GM12872 (cell line): Measurements from ENCODE around the gene GDF3.

Experiments
- TF ChIP-seq, protein P1 (sequence below): IDR thresholded peaks from 3 replicates; pipeline ENCODE4 v1.5.1; 2011; ENCODE audit warnings: low read depth, mild to moderate bottlenecking, low read length, moderate library complexity; ENCODE audit not compliant: insufficient read depth

The GDF3 gene

DNA sequence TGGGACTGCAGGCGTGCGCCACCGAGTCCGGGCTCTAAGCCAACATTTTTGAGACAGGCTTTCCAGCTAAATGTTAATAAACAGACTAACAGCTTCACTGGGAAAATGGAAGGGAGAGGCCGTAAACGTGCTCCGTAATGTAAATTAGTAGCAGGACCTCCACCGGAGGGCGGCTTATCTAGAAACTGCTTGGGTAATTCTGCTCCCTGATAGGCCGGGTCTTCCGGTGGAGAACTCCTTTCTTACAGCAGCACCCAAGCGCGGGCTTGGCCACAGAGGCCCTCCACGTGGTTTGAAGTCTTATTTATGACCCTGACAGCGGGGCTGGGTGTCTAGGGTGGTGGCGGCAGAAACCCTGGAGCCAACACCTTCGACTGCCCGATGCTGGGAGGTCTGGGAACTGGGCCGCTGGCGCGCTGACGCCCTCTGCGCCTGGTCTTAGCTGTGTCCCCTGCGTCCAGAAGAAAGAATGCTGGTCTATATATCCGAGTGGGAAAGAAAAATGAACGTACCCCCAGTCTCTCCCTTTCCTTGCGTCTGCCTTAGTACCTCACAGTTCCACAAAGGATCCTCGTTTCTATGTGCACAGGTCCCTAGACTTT lies 17.4 kb upstream of the GDF3 start:
- TF ChIP-seq, protein P1, sequence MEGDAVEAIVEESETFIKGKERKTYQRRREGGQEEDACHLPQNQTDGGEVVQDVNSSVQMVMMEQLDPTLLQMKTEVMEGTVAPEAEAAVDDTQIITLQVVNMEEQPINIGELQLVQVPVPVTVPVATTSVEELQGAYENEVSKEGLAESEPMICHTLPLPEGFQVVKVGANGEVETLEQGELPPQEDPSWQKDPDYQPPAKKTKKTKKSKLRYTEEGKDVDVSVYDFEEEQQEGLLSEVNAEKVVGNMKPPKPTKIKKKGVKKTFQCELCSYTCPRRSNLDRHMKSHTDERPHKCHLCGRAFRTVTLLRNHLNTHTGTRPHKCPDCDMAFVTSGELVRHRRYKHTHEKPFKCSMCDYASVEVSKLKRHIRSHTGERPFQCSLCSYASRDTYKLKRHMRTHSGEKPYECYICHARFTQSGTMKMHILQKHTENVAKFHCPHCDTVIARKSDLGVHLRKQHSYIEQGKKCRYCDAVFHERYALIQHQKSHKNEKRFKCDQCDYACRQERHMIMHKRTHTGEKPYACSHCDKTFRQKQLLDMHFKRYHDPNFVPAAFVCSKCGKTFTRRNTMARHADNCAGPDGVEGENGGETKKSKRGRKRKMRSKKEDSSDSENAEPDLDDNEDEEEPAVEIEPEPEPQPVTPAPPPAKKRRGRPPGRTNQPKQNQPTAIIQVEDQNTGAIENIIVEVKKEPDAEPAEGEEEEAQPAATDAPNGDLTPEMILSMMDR = no peak

DNA sequence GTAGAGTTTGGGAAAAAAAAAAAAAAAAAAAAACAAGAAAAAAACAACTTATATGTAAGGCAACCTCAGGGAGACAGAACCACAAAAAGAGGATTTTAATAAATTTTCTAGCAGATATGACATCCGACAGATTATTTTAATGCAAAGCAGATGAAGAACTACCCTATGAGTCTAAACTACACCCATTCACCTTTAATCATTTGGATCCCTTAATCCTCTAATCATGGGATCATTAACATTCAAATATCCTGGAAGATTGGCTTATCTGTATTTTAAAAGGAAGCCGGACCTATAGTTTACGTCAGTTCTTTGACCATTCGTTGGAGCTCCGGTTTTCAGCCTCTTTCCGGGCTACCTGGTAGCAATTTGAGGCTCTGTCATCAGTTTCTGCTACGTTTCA lies 15.6 kb upstream of the GDF3 start, which contains the start of gene DPPA3:
Gene DPPA3 (plus strand): TSS at position 301 of the 400 bp plus-strand sequence. CDS start 138 bp downstream, outside the sequence.
- TF ChIP-seq, protein P1 = no peak

DNA sequence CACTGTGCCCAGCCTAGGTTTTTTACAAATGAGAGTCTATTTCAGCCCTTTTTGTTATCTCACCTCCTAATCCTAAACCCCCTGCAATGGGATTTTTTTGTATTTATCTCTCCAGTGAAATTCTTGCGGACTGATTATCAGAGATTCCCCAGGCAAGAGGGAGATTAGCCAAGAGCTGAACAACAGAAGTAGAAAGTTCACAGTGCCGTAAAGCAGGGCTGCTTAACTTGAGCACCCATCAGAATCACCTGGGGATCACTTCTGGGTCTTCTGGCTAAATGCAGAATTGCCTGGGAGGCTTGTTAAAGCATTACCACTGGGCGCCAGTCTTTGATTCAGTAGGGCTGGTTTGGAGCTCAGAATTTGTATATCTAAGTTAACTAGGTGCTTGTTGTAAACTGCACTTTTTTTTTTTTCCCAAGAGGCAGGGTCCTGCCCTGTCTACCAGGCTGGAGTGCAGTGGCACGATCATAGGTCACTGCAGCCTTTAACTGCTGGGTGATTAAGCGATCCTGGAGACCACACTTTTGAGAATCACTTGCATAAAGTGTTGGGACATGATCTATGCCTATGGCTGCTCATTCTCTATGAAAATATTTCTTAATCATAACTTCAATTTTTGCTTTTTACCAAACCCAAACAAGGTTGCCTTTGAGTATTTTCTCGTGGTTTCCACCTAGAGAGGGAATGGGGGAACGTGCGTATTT lies 14.5 kb upstream of the GDF3 start:
- TF ChIP-seq, protein P1 = no peak

DNA sequence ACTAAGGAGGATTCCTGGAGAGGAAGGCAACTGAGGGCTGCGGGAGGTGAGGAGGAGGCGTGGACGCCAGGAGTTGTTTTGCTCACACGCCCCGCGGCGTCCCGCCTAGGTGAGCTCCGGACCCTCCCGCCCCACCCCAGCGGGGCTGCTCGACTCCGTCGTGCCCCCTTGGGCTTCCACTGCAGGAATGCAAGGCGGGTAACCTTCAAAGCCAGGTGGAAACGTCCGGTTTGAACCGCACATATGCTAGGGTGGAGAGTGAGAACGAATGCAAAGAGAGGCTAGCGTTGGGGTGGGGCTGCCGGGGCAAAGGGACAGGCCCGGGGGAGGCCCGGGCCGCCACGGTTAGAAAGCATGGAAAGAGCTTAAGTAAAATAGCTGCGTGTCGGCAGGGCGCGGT lies 10.3 kb upstream of the GDF3 start:
- TF ChIP-seq, protein P1 = no peak

DNA sequence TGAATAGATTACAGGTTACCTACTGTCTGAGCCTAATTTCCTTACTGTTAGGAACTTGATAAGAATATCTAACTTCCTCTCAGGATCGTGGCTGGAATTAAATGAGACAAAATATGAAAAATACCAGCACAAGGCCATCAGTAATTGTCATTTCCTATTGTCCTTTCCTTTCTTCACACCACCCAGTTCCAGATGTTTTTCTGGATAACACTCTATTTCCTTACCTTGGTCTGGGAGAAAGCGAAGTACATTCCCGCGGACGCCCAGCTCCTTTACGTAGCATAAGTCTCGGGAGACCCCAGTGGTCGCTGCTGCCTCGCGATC lies 376 bp downstream of the GDF3 start:
- TF ChIP-seq, protein P1 = no peak

DNA sequence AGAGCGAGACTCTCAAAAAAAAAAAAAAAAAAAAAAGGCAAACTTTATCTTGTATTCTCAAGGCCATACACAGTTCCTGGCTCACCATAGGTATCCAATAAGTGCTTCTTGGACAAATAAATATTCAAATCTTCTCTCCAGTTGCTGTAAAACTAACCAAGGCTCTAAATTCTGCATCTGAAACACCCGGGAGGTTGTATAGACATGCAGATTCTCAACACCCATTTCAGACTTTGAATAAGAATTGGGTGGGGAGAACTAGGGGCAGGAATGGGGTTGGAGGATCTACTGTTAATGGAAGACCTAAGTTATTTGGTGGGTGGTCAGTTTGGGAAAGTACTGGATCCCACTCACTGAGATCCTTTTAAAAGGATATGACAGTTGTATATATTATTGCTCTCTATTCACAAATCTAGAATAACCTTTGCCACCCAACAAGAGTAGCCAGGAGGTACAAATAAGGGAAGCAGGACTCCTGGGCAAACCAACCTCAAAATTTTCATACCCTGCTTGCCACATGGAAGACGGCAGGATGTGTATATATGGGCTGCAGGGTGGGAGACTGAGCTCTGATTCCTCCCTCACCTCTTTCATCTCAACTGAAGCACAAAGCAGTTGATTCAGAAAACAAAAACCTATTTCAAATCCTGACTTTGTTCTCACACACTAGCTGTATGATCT lies 879 bp downstream of the GDF3 start:
- TF ChIP-seq, protein P1 = no peak

DNA sequence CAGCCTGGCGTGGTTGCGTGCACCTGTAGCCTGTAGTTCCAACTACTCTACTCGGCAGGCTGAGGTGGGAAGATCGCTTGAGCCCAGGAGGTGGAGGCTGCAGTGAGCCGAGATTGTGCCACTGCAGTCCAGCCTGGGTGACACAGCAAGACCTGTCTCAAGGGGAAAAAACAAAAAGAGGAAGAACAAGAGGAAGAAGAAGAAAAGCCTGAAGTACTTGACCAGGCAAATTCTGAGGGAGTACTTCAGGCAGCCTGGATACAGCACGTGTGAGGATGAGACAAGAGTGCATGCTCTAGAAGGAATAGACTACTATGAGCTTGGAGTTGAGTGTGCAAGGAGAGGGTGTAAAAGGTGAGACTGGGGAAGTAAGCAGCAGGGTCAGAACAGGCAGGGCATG lies 1.8 kb downstream of the GDF3 start:
- TF ChIP-seq, protein P1 = no peak
